Stomach (tissue), 9 donors: ENCODE data around the gene MYO10. TPM values are rescaled to one million over a fixed set of nuclear protein-coding genes. Genes with fewer than 3 reads are reported as not detected.
"Not testable (repeated sequence)": the region's sequence is repeated elsewhere in the genome, so short reads cannot be mapped to it uniquely, and the experiment has no call there.

ENCODE experiments used
- DNase-seq, 2 donors: peaks; one replicate each; pipeline versions ENCODE4 v3.0.0 to v3.0.0-alpha.2; 2013 to 2019
- H3K27ac ChIP-seq, 5 donors: fragments of 200-600 bp in 4 of 5; sonication (generic) in 4 of 5; one replicate each; pipeline ENCODE4 v1.5.1; 2013 to 2019; ENCODE audit warnings: mild to moderate bottlenecking in 1 of 5, moderate library complexity in 1 of 5
- H3K27me3 ChIP-seq, 3 donors: fragments of 200-600 bp; sonication (generic); one replicate each; pipeline ENCODE4 v1.5.1; 2017 to 2019; ENCODE audit warnings: mixed run types in 1 of 3
- H3K36me3 ChIP-seq, 4 donors: fragments of 200-600 bp; sonication (generic); 1 replicate in 3 of 4; 2 replicates in 1 of 4; pipeline ENCODE4 v1.5.1; 2016 to 2019
- H3K4me1 ChIP-seq, 4 donors: fragments of 200-600 bp; sonication (generic); one replicate each; pipeline ENCODE4 v1.5.1; 2016 to 2019
- H3K4me3 ChIP-seq, 4 donors: fragments of 200-600 bp; sonication (generic) in 3 of 4; one replicate each; pipeline ENCODE4 v1.5.1; 2016 to 2019; ENCODE audit warnings: mild to moderate bottlenecking in 1 of 4
- H3K9me3 ChIP-seq, 4 donors: fragments of 200-600 bp; sonication (generic); one replicate each; pipeline ENCODE4 v1.5.1; 2016 to 2019
- EP300 ChIP-seq: sonication (generic); formaldehyde crosslinking; IDR thresholded peaks from one replicate; pipeline ENCODE4 v1.6.1; 2017; ENCODE audit warnings: antibody characterized with exemption
- POLR2A ChIP-seq, 4 donors: fragments of 450-650 bp; IDR thresholded peaks; one replicate each; pipeline ENCODE4 v1.6.1; 2016; ENCODE audit warnings: antibody characterized with exemption in 4 of 4, control low read depth in 2 of 4, mild to moderate bottlenecking in 1 of 4, moderate library complexity in 1 of 4
- POLR2AphosphoS5 ChIP-seq, 3 donors: sonication (generic); formaldehyde crosslinking; IDR thresholded peaks; one replicate each; pipeline ENCODE4 v1.6.1; 2016; ENCODE audit warnings: antibody characterized with exemption in 3 of 3
- WGBS, 5 donors: extraction: QIAGEN DNeasy Blood & Tissue Kit in 3 of 5; methylation state at CpG; one replicate each; pipeline versions ENCODE4 v1.1.5 to v1.1.7; 2013 to 2018; 5-methylcytosine and 5-hydroxymethylcytosine counted together
- intact Hi-C: fragments of 100-400 bp; cut with DNase I; formaldehyde crosslinking; loops from one replicate; pipeline ENCODE4 v1.15.1; 2023; ENCODE audit warnings: low total_unique reads
- polyA plus RNA-seq, 3 donors: library from polyadenylated mRNA; stranded (reverse); fragments of 200-250 nt; gene quantifications; one replicate each; pipeline ENCODE4 v1.2.3, GENCODE V29; 2013
- total RNA-seq, 5 donors: library from RNA; depleted of rRNA; stranded (reverse); fragments of >200 nt; gene quantifications; one replicate each; pipeline versions ENCODE4 v1.1.0 to v1.2.3, GENCODE V29; 2014 to 2016
- TF ChIP-seq, protein P1 (sequence below), 7 experiments: fragments of 450-650 bp in 4 of 7; fragments of 200-600 bp in 3 of 7; sonication (generic) in 3 of 7; IDR thresholded peaks; one replicate each; pipeline ENCODE4 v1.5.1; 2016 to 2019; ENCODE audit warnings: antibody characterized with exemption in 7 of 7, control low read depth in 2 of 7, mild to moderate bottlenecking in 1 of 7
- donor health status: healthy with polysubstance abuse.
- donor health status: Bipolar disorder and iron deficiency.
- donor health status: healthy.

The MYO10 gene
- total and polyA plus RNA-seq, 8 donors = 6.8 to 233 (median 76.5) TPM

DNA sequence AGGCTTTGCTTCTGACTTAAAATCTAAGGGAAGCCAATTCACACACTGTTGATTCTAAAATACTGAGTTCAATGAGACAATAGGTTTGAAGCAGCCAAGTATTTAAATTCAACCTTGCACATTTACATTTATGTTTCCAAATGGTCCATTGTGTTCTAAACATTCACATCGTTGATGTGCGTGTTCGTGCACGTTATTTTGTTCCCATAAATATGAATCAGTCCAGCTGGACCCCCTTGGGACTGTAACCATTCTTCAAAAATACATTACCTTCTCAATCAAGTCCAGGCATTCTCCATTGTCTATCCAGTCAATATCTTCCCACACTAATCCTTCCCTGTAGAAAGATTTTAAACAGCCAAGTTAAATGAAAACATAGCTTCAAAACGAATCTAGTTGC is 172.9 kb downstream of the MYO10 start:
- H3K9me3 ChIP-seq = no peaks in the 10 kb centered on the region
- 66 to 85% (median 83%) methylated on average over 5 of the region's 5 CpGs for WGBS, 5 donors
- intact Hi-C loops = no loop called here
- no peak for DNase-seq
- peaks cover 55 to 98% (median 89%) of the 10 kb centered on the region in 4 donors for H3K36me3 ChIP-seq
- TF ChIP-seq POLR2A (IDR thresholded peaks at IDR 0.05) (no peak), POLR2AphosphoS5 (IDR thresholded peaks at IDR 0.05) (no peak), EP300 (no peak)
- TF ChIP-seq, protein P1, sequence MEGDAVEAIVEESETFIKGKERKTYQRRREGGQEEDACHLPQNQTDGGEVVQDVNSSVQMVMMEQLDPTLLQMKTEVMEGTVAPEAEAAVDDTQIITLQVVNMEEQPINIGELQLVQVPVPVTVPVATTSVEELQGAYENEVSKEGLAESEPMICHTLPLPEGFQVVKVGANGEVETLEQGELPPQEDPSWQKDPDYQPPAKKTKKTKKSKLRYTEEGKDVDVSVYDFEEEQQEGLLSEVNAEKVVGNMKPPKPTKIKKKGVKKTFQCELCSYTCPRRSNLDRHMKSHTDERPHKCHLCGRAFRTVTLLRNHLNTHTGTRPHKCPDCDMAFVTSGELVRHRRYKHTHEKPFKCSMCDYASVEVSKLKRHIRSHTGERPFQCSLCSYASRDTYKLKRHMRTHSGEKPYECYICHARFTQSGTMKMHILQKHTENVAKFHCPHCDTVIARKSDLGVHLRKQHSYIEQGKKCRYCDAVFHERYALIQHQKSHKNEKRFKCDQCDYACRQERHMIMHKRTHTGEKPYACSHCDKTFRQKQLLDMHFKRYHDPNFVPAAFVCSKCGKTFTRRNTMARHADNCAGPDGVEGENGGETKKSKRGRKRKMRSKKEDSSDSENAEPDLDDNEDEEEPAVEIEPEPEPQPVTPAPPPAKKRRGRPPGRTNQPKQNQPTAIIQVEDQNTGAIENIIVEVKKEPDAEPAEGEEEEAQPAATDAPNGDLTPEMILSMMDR (IDR thresholded peaks at IDR 0.05) = no peak
- H3K4me1 ChIP-seq = peaks cover 0 to 19% (median 13%) of the 10 kb centered on the region in 4 donors
- no peak overlapping the region for H3K4me3 ChIP-seq
- no peak overlapping the region for H3K27ac ChIP-seq
- no peaks in the 10 kb centered on the region for H3K27me3 ChIP-seq

- intact Hi-C loops = no loop called here
- H3K36me3 ChIP-seq = peaks cover 37 to 95% (median 81%) of the 10 kb centered on the region in 4 donors
- WGBS, 5 donors = 56 to 68% (median 61%) methylated on average over 16 of the region's 16 CpGs
Observed at GRCh38 chr5:16759147-16759773, 176.8 kb downstream of the MYO10 start.

DNA sequence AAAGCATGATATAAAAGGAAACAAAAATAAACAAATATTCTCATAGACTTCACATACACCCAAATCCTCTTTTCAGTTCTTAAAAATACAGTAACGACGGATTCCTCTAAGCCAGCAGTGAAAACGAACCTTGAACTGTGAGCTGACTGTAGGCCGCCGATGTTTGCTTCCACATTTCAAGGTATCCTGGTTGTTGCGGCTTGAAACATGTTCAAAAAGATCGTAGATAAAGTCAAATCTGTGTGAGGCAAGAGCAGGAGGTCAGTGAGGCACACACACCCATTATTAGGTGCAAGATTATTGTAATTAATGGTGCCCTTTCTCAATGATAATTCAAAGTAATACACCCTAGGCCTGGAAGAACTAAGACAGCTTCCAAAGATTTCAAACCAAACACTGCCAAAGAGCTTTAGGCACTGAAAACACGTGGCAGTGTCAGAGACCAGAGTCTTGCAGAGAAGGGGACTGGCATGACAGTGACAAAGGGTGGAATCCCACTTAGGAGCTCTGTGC is 178.0 kb downstream of the MYO10 start:
- WGBS, 5 donors = 34 to 50% (median 46%) methylated on average over 8 of the region's 8 CpGs
- peak; percentile 45 to 56 for DNase-seq
- peaks cover 0 to 29% (median 19%) of the 10 kb centered on the region in 4 donors for H3K4me1 ChIP-seq
- TF ChIP-seq POLR2A (IDR thresholded peaks at IDR 0.05) (no peak), POLR2AphosphoS5 (IDR thresholded peaks at IDR 0.05) (peak in 1 of 3 donors; percentile 43), EP300 (no peak)
- TF ChIP-seq, protein P1 (IDR thresholded peaks at IDR 0.05) = no peak
- H3K27ac ChIP-seq = peak overlapping the region in 1 of 5 donors; percentile 31
- intact Hi-C loops = no loop called here
- H3K27me3 ChIP-seq = no peaks in the 10 kb centered on the region
- H3K4me3 ChIP-seq = no peak overlapping the region
- no peaks in the 10 kb centered on the region for H3K9me3 ChIP-seq
- peaks cover 31 to 91% (median 70%) of the 10 kb centered on the region in 4 donors for H3K36me3 ChIP-seq

More at GRCh38 chr5:16759147-16759773, 176.8 kb downstream of the MYO10 start:
- Histone ChIP-seq H3K27ac (peak overlapping the region; percentile 14 to 34 (median 29)), H3K9me3 (no peaks in the 10 kb centered on the region), H3K4me1 (peaks cover 0 to 29% (median 19%) of the 10 kb centered on the region in 4 donors), H3K4me3 (no peak overlapping the region), H3K27me3 (no peaks in the 10 kb centered on the region)
- TF ChIP-seq, protein P1 (IDR thresholded peaks at IDR 0.05) = no peak
- TF ChIP-seq EP300 (no peak), POLR2AphosphoS5 (IDR thresholded peaks at IDR 0.05) (no peak), POLR2A (IDR thresholded peaks at IDR 0.05) (no peak)
- peak; percentile 70 to 74 for DNase-seq

- H3K27ac ChIP-seq = peak overlapping the region in 1 of 5 donors; percentile 31
- 49 to 74% (median 70%) methylated on average over 6 of the region's 6 CpGs for WGBS, 5 donors
- H3K4me3 ChIP-seq, H3K9me3 ChIP-seq, intact Hi-C loops, DNase-seq, H3K27me3 ChIP-seq: not testable (repeated sequence)
- peaks cover 31 to 87% (median 65%) of the 10 kb centered on the region in 4 donors for H3K36me3 ChIP-seq
- peaks cover 0 to 29% (median 19%) of the 10 kb centered on the region in 4 donors for H3K4me1 ChIP-seq
Observed at GRCh38 chr5:16757577-16757976, 178.5 kb downstream of the MYO10 start.

DNA sequence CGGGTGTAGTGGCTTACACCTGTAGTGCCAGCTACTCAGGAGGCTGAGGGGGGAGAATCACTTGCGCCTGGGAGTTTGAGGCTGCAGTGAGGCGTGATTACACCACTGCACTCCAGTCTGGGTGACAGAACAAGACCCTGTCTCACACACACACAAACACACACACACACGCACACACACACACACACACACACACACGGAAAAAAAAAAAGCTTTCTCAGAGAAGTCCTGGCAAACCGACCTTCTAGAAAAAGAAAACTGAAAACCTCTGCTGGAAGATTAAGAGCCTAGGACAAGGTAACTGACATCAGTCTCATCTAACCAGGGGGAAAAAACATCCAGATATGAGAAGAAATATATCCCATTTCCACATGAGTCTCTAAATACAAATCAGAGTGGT is 178.9 kb downstream of the MYO10 start:
- no peak for TF ChIP-seq EP300
- TF ChIP-seq POLR2A (IDR thresholded peaks at IDR 0.05) = no peak
- TF ChIP-seq POLR2AphosphoS5 (IDR thresholded peaks at IDR 0.05) = no peak
- TF ChIP-seq, protein P1 (IDR thresholded peaks at IDR 0.05) = no peak
- Histone ChIP-seq H3K27ac (peak overlapping the region in 1 of 5 donors; percentile 31), H3K27me3 (no peaks in the 10 kb centered on the region), H3K9me3 (no peaks in the 10 kb centered on the region), H3K4me1 (peaks cover 0 to 29% (median 19%) of the 10 kb centered on the region in 4 donors), H3K36me3 (peaks cover 28 to 87% (median 63%) of the 10 kb centered on the region in 4 donors), H3K4me3 (no peak overlapping the region)
- no peak for DNase-seq
- WGBS, 5 donors = 49 to 66% (median 64%) methylated on average over 4 to 6 of the region's 6 CpGs
- intact Hi-C loops = no loop called here
